ENCODE results near the gene SLC39A12.

DNA sequence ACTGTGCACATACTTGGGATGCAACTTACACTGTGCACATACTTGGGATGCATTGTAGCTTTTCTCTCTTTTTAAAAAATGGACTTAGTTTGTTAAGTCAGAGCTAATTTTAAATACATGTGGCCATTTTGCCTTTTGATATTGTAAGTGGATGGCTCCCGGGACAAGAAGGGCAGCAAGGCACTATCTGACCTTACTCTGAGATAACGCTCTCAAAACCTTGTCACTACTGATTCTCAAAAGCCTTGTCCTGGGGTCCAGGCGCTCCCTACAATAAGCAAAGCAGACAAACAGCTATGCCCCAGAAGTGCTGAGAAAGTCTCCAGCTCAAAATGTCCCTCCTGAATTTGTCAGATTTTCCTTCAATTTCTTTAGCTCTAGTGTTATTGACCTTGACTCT, 121.6 kb downstream of the SLC39A12 start:
- no peak for TF ChIP-seq POLR2AphosphoS5 (IDR thresholded peaks at IDR 0.05; ENCODE audit: low read depth, low read length)
- TF ChIP-seq POLR2A (IDR thresholded peaks at IDR 0.05; ENCODE audit: low read depth, low read length), result no peak
- TF ChIP-seq POU2F2 (IDR thresholded peaks at IDR 0.05; ENCODE audit: low read depth, low read length), result no peak

Data from GM12891 (cell line).